Astrocyte of the spinal cord (primary cell): ENCODE measurements around the gene KCNH8.
"Not testable (repeated sequence)": the region's sequence is repeated elsewhere in the genome, so short reads cannot be mapped to it uniquely, and the experiment has no call there.

Source experiments
- DNase-seq: peaks from one replicate; pipeline ENCODE4 v3.0.0; 2011; ENCODE audit warnings: low read depth, low spot score
- H3K4me3 ChIP-seq: 2 replicates; pipeline ENCODE4 v1.5.1; 2011; ENCODE audit warnings: low read depth, mild to moderate bottlenecking, low read length, moderate library complexity
- in situ Hi-C: cut with HindIII; loops from 2 replicates; pipeline ENCODE4 v1.10.0; 2017; ENCODE audit warnings: low sequenced_read_pairs
- TF ChIP-seq, protein P1 (sequence below): IDR thresholded peaks from 2 replicates; pipeline ENCODE4 v1.5.1; 2012; ENCODE audit warnings: low read depth, mild to moderate bottlenecking, low read length, inconsistent platforms

KCNH8 gene

GRCh38 chr3:19220311-19220710 lies 72.0 kb downstream of the KCNH8 start:
- in situ Hi-C loops: no loop called here
- DNase-seq: no peak
- TF ChIP-seq, protein P1, sequence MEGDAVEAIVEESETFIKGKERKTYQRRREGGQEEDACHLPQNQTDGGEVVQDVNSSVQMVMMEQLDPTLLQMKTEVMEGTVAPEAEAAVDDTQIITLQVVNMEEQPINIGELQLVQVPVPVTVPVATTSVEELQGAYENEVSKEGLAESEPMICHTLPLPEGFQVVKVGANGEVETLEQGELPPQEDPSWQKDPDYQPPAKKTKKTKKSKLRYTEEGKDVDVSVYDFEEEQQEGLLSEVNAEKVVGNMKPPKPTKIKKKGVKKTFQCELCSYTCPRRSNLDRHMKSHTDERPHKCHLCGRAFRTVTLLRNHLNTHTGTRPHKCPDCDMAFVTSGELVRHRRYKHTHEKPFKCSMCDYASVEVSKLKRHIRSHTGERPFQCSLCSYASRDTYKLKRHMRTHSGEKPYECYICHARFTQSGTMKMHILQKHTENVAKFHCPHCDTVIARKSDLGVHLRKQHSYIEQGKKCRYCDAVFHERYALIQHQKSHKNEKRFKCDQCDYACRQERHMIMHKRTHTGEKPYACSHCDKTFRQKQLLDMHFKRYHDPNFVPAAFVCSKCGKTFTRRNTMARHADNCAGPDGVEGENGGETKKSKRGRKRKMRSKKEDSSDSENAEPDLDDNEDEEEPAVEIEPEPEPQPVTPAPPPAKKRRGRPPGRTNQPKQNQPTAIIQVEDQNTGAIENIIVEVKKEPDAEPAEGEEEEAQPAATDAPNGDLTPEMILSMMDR: no peak
- no peak overlapping the region for H3K4me3 ChIP-seq

DNA sequence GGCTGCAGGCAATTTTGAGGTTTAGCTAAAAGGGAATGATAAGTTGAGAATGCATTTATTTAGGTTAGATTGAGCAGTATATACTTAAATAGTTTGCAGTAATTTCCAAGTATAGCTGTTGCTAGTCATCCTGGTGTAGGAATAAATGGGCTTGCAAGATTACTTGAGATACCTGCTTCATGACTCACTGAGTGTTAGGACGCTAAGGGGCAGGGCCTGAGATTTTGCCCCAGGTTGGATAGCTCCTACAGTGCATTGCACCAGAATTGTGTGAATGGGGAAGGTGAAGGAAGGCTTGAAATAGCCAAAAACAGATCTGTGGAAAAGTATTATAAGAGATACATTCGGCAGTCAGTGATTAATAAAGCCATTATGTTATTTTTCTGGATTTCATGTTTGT lies 72.8 kb downstream of the KCNH8 start:
- H3K4me3 ChIP-seq: no peak overlapping the region
- no peak for DNase-seq
- TF ChIP-seq, protein P1: no peak
- in situ Hi-C loops: no loop called here

DNA sequence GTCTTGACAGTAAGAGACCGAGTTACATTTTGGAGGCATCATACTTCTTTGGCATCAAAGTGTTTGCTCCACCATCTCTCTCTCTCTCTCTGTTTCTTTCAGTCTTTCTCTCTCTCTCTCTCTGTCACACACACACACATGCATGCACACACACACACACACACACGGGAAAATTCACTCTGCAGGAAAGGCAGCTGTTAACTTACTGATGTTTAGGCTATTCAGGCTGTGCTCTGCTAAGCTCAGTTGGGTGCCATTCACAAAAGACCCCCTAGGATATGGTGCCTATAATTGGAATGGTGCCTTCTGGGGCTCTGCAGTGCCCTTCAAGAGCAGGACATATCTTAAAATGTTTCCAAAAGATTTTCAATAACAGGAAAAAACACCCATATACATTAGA lies 78.2 kb downstream of the KCNH8 start:
- H3K4me3 ChIP-seq: no peak overlapping the region
- in situ Hi-C loops: no loop called here
- no peak for DNase-seq
- TF ChIP-seq, protein P1: no peak

- DNase-seq: no peak
- in situ Hi-C loops: no loop called here
- no peak overlapping the region for H3K4me3 ChIP-seq
- TF ChIP-seq, protein P1: no peak
Measured at GRCh38 chr3:19228167-19228566, 79.9 kb downstream of the KCNH8 start.

GRCh38 chr3:19229086-19229485 lies 80.8 kb downstream of the KCNH8 start:
- TF ChIP-seq, protein P1: no peak
- no peak for DNase-seq
- H3K4me3 ChIP-seq: no peak overlapping the region
- in situ Hi-C loops: no loop called here

DNA sequence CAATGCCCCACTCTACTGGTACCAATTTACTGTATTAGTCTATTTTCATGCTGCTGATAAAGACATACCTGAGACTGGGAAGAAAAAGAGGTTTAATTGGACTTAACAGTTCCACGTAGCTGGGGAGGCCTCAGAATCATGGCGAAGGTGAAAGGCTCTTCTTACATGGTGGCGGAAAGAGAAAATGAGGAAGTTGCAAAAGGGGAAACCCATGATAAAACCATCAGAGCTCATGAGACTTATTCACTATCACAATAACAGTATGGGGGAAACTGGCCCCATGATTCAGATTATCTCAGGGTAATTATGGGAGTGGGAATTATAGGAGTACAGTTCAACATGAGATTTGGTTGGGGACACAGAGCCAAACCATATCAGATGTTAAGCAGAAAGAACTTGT lies 81.6 kb downstream of the KCNH8 start:
- DNase-seq: not testable (repeated sequence)

GRCh38 chr3:19231792-19232461 lies 83.6 kb downstream of the KCNH8 start:
- no peak overlapping the region for H3K4me3 ChIP-seq
- TF ChIP-seq, protein P1: no peak
- DNase-seq: no peak
- in situ Hi-C loops: no loop called here

More for the DNA sequence above, 81.6 kb downstream of the KCNH8 start:
- in situ Hi-C loops, H3K4me3 ChIP-seq: not testable (repeated sequence)
